Esophagus squamous epithelium (tissue), 5 donors: ENCODE data around the gene BAG5. TPM values are rescaled to one million over a fixed set of nuclear protein-coding genes. Genes with fewer than 3 reads are reported as not detected.

ENCODE experiments used
- DNase-seq: peaks from one replicate; lab custom pipeline; 2025; lab: John Stamatoyannopoulos, UW
- H3K27ac ChIP-seq, 4 donors: fragments of 200-600 bp; sonication (generic); one replicate each; pipeline ENCODE4 v1.5.1; 2016 to 2019; ENCODE audit warnings: mild to moderate bottlenecking in 1 of 4
- H3K27me3 ChIP-seq, 4 donors: fragments of 200-600 bp; sonication (generic); 1 replicate in 3 of 4; 2 replicates in 1 of 4; pipeline versions ENCODE4 v1.5.1 to v1.6.0; 2017 to 2021; ENCODE audit warnings: antibody characterized with exemption in 1 of 4
- H3K36me3 ChIP-seq, 3 donors: fragments of 200-600 bp; sonication (generic); one replicate each; pipeline ENCODE4 v1.5.1; 2016 to 2019
- H3K4me1 ChIP-seq, 3 donors: fragments of 200-600 bp; sonication (generic); one replicate each; pipeline ENCODE4 v1.5.1; 2017 to 2019
- H3K4me3 ChIP-seq, 4 donors: fragments of 200-600 bp; sonication (generic); 1 replicate in 3 of 4; 2 replicates in 1 of 4; pipeline ENCODE4 v1.5.1; 2016 to 2019; ENCODE audit warnings: mild to moderate bottlenecking in 2 of 4, moderate library complexity in 1 of 4
- H3K9me3 ChIP-seq, 3 donors: fragments of 200-600 bp; sonication (generic); one replicate each; pipeline ENCODE4 v1.5.1; 2016 to 2019
- POLR2A ChIP-seq, 4 donors: fragments of 450-650 bp; IDR thresholded peaks; one replicate each; pipeline ENCODE4 v1.6.1; 2017; ENCODE audit warnings: antibody characterized with exemption in 4 of 4, mild to moderate bottlenecking in 4 of 4, moderate library complexity in 3 of 4
- WGBS, 2 donors: methylation state at CpG; one replicate each; pipeline ENCODE4 v1.1.5; 2018; 5-methylcytosine and 5-hydroxymethylcytosine counted together
- intact Hi-C: fragments of 100-400 bp; cut with DNase I; formaldehyde crosslinking; loops from one replicate; pipeline ENCODE4 v1.15.0; 2022
- total RNA-seq, 4 donors: library from RNA; depleted of rRNA; stranded (reverse); fragments of >200 nt; gene quantifications; one replicate each; pipeline ENCODE4 v1.1.0, GENCODE V29; 2016
- TF ChIP-seq, protein P1 (sequence below), 6 experiments: fragments of 450-650 bp in 4 of 6; fragments of 200-600 bp in 2 of 6; sonication (generic) in 2 of 6; IDR thresholded peaks; one replicate each; pipeline ENCODE4 v1.5.1; 2016 to 2019; ENCODE audit warnings: antibody characterized with exemption in 6 of 6, mild to moderate bottlenecking in 4 of 6, moderate library complexity in 4 of 6
- donor health status: DM: yes; HTN: yes; CAD: no.

BAG5 gene
- total RNA-seq, 4 donors from 2014 or later, result 24.8 to 32.4 (median 28.5) TPM

- intact Hi-C loops, result loop anchor here (5.0 kb wide), 1 partner anchor 45 kb away; no protein-coding TSS in a partner anchor
- 21% methylated on average over 6 of the region's 21 CpGs; no CpG with 5 or more reads in 1 of the 2 donors for WGBS, 2 donors
These were observed 15.6 kb downstream of the BAG5 start for GRCh38 chr14:103546652-103547454.

DNA sequence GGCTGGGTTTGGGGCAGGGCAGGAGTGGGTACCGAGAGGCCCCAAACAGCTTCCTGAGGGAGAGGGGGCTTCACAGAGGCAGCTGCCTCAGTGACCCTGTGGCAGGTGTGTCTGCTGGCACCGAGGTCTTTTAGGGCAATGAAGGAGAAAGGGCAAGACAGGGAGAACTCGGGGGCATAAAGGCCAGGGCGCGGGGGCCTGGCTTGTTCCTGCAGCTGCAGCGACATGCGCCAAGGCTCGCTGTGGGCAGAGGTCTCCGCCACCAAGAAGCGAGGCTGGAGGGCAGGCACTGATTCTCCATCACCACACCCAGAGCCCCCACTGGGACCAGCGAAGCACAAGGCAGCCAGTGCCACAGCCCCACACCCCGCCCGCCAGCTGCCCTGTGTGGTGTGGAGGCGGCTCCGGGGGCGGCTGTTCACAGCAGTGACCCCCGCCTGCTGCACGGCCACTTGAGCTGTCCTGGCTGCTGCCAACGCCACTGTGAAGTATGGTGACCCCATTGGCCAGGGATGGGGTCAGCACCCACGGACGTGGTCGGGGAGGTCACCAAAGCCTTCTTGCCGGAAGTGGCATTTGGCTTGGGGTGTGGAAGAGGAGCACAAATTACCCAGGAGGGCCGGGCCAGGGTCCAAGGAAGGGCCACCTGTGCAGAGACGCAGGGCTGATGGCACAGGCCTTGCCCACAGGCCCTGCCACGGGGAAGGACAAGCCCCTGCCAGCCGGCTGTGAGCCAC, 16.4 kb downstream of the BAG5 start:
- TF ChIP-seq, protein P1, sequence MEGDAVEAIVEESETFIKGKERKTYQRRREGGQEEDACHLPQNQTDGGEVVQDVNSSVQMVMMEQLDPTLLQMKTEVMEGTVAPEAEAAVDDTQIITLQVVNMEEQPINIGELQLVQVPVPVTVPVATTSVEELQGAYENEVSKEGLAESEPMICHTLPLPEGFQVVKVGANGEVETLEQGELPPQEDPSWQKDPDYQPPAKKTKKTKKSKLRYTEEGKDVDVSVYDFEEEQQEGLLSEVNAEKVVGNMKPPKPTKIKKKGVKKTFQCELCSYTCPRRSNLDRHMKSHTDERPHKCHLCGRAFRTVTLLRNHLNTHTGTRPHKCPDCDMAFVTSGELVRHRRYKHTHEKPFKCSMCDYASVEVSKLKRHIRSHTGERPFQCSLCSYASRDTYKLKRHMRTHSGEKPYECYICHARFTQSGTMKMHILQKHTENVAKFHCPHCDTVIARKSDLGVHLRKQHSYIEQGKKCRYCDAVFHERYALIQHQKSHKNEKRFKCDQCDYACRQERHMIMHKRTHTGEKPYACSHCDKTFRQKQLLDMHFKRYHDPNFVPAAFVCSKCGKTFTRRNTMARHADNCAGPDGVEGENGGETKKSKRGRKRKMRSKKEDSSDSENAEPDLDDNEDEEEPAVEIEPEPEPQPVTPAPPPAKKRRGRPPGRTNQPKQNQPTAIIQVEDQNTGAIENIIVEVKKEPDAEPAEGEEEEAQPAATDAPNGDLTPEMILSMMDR (IDR thresholded peaks at IDR 0.05), result no peak
- no peak for TF ChIP-seq POLR2A (IDR thresholded peaks at IDR 0.05)
- DNase-seq, result no peak
- intact Hi-C loops, result loop anchor here (5.0 kb wide), 1 partner anchor 44 kb away; no protein-coding TSS in a partner anchor
- H3K27ac ChIP-seq, result no peak overlapping the region
- no peaks in the 10 kb centered on the region for H3K9me3 ChIP-seq
- no peaks in the 10 kb centered on the region for H3K36me3 ChIP-seq
- peaks cover 62 to 85% (median 64%) of the 10 kb centered on the region in 3 donors for H3K4me1 ChIP-seq
- no peak overlapping the region for H3K4me3 ChIP-seq
- no peaks in the 10 kb centered on the region for H3K27me3 ChIP-seq
- 68 to 78% methylated on average over 8 to 14 of the region's 27 CpGs for WGBS, 2 donors

More at GRCh38 chr14:103546652-103547454, 15.6 kb downstream of the BAG5 start:
- H3K9me3 ChIP-seq, result no peaks in the 10 kb centered on the region
- peaks cover 57 to 85% (median 62%) of the 10 kb centered on the region in 3 donors for H3K4me1 ChIP-seq
- H3K27ac ChIP-seq, result no peak overlapping the region
- H3K4me3 ChIP-seq, result no peak overlapping the region
- no peak for TF ChIP-seq POLR2A (IDR thresholded peaks at IDR 0.05)
- TF ChIP-seq, protein P1 (IDR thresholded peaks at IDR 0.05), result peak; percentile 77 to 90 (median 84)
- H3K36me3 ChIP-seq, result no peaks in the 10 kb centered on the region
- H3K27me3 ChIP-seq, result no peaks in the 10 kb centered on the region
- DNase-seq, result no peak

GRCh38 chr14:103545219-103545914, 17.1 kb downstream of the BAG5 start:
- no peaks in the 10 kb centered on the region for H3K36me3 ChIP-seq
- no peak for DNase-seq
- peaks cover 62 to 85% (median 64%) of the 10 kb centered on the region in 3 donors for H3K4me1 ChIP-seq
- WGBS, 2 donors, result 77% methylated on average over 5 of the region's 29 CpGs; no CpG with 5 or more reads in 1 of the 2 donors
- H3K4me3 ChIP-seq, result no peak overlapping the region
- no peaks in the 10 kb centered on the region for H3K9me3 ChIP-seq
- H3K27ac ChIP-seq, result peak overlapping the region in 2 of 4 donors; percentile 21 to 85
- H3K27me3 ChIP-seq, result no peaks in the 10 kb centered on the region
- intact Hi-C loops, result loop anchor here (5.0 kb wide), 1 partner anchor 43 kb away; no protein-coding TSS in a partner anchor
- TF ChIP-seq POLR2A (IDR thresholded peaks at IDR 0.05), result no peak
- TF ChIP-seq, protein P1 (IDR thresholded peaks at IDR 0.05), result no peak

GRCh38 chr14:103544388-103545218, 17.9 kb downstream of the BAG5 start:
- no peak overlapping the region for H3K4me3 ChIP-seq
- no peak for DNase-seq
- no peaks in the 10 kb centered on the region for H3K36me3 ChIP-seq
- H3K27me3 ChIP-seq, result no peaks in the 10 kb centered on the region
- intact Hi-C loops, result loop anchor here (5.0 kb wide), 1 partner anchor 42 kb away; no protein-coding TSS in a partner anchor
- TF ChIP-seq POLR2A (IDR thresholded peaks at IDR 0.05), result no peak
- TF ChIP-seq, protein P1 (IDR thresholded peaks at IDR 0.05), result peak in 1 of 6 experiments; percentile 8
- H3K4me1 ChIP-seq, result peaks cover 60 to 85% (median 62%) of the 10 kb centered on the region in 3 donors
- no peaks in the 10 kb centered on the region for H3K9me3 ChIP-seq
- peak overlapping the region in 3 of 4 donors; percentile 21 to 85 (median 79) for H3K27ac ChIP-seq
- WGBS, 2 donors, result 35% methylated on average over 24 of the region's 35 CpGs; no CpG with 5 or more reads in 1 of the 2 donors
